ENCODE data around the gene OTULIN.

DNA sequence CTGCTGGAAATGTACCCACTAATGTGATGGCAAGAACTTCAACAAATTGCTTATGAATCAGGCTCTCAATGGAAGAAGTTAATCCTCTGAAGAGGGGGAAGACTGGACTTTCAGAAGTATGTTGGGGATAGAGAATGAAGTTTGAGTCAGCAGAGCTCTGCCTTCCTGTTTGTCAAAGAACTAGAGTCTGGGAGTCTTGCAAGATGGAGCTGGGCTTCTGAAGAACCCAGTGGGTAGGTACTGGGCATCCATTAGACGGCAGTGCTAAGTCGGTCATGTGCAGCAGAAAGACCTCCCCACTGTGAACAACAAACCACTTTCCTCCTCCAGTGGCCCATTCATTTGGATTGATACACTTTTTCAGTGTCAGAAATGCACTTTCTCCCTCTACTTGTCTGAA, 34.6 kb downstream of the OTULIN start:
- TF ChIP-seq, protein P1, sequence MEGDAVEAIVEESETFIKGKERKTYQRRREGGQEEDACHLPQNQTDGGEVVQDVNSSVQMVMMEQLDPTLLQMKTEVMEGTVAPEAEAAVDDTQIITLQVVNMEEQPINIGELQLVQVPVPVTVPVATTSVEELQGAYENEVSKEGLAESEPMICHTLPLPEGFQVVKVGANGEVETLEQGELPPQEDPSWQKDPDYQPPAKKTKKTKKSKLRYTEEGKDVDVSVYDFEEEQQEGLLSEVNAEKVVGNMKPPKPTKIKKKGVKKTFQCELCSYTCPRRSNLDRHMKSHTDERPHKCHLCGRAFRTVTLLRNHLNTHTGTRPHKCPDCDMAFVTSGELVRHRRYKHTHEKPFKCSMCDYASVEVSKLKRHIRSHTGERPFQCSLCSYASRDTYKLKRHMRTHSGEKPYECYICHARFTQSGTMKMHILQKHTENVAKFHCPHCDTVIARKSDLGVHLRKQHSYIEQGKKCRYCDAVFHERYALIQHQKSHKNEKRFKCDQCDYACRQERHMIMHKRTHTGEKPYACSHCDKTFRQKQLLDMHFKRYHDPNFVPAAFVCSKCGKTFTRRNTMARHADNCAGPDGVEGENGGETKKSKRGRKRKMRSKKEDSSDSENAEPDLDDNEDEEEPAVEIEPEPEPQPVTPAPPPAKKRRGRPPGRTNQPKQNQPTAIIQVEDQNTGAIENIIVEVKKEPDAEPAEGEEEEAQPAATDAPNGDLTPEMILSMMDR (conservative IDR thresholded peaks at IDR 0.05; ENCODE audit: low read depth, low read length) = no peak
- TF ChIP-seq EZH2phosphoT487 (IDR thresholded peaks at IDR 0.05; ENCODE audit: borderline replicate concordance, low read length) = no peak
